Heart left ventricle (tissue), 13 donors: ENCODE data around the gene FAM168A.

Experiments
- POLR2A ChIP-seq, 2 donors: fragments of 450-650 bp; IDR thresholded peaks; one replicate each; pipeline ENCODE4 v1.6.1; 2017; ENCODE audit warnings: antibody characterized with exemption in 2 of 2, mild to moderate bottlenecking in 2 of 2, moderate library complexity in 2 of 2
- TF ChIP-seq, protein P1 (sequence below), 12 donors: fragments of 200-600 bp; sonication (generic) in 4 of 12; IDR thresholded peaks; one replicate each; pipeline versions ENCODE4 v1.5.0 to v1.8.0; 2018 to 2022; ENCODE audit warnings: antibody characterized with exemption in 12 of 12, mild to moderate bottlenecking in 5 of 12
- donor health status: ischemic (EF 13 %, LVEDD 7.1; RV severe dilation, severe dysfunction).
- donor health status: DM: no; HTN: yes; CAD: no.
- donor health status: DM: no; HTN: no; CAD: no.
- donor health status: ischemic (EF 25% LVEDD 6.9; RV normal size, moderate dysfunction).
- donor health status: ischemic (EF 25% LVEDD 5.7; RV mildly dilated, moderate dysfunction).
- donor health status: ischemic (EF 35%, LVEDD 5.7; RV mildly dilated, moderate dysfunction).
- donor health status: nonischemic (EF 11% LVEDD 7.7; RV severe dilation, severe dysfunction).
- donor health status: DM: yes; HTN: yes; CAD: no.
- donor health status: PGD.
- donor health status: ischemic (EF 29% LVEDD 5.4; RV normal size, mild dysfunction).
- donor health status: nonischemic (EF 23%, LVEDD 6.1; RV moderate dilation, normal function).

- no peak for TF ChIP-seq POLR2A (IDR thresholded peaks at IDR 0.05)
- TF ChIP-seq, protein P1, sequence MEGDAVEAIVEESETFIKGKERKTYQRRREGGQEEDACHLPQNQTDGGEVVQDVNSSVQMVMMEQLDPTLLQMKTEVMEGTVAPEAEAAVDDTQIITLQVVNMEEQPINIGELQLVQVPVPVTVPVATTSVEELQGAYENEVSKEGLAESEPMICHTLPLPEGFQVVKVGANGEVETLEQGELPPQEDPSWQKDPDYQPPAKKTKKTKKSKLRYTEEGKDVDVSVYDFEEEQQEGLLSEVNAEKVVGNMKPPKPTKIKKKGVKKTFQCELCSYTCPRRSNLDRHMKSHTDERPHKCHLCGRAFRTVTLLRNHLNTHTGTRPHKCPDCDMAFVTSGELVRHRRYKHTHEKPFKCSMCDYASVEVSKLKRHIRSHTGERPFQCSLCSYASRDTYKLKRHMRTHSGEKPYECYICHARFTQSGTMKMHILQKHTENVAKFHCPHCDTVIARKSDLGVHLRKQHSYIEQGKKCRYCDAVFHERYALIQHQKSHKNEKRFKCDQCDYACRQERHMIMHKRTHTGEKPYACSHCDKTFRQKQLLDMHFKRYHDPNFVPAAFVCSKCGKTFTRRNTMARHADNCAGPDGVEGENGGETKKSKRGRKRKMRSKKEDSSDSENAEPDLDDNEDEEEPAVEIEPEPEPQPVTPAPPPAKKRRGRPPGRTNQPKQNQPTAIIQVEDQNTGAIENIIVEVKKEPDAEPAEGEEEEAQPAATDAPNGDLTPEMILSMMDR (IDR thresholded peaks at IDR 0.05), result no peak
Measured at GRCh38 chr11:73528013-73528412, 69.9 kb downstream of the FAM168A start.
